HUES48 (cell line): Measurements from ENCODE around the gene KAZN.

ENCODE experiments used
- H3K27ac ChIP-seq: one replicate; pipeline ENCODE4 v1.7.0; 2013; ENCODE audit warnings: low read depth, low read length, inconsistent platforms
- H3K27me3 ChIP-seq: 2 replicates; pipeline ENCODE4 v1.6.1; 2013; ENCODE audit warnings: mild to moderate bottlenecking, low read length; ENCODE audit not compliant: control insufficient read depth, insufficient read depth
- H3K36me3 ChIP-seq: 2 replicates; pipeline ENCODE4 v1.6.1; 2013; ENCODE audit warnings: low read length; ENCODE audit not compliant: control insufficient read depth, insufficient read depth
- H3K4me1 ChIP-seq: 2 replicates; pipeline ENCODE4 v1.6.1; 2013; ENCODE audit warnings: mild to moderate bottlenecking, low read length; ENCODE audit not compliant: control insufficient read depth, insufficient read depth
- H3K4me3 ChIP-seq: 2 replicates; pipeline ENCODE4 v1.5.1; 2013; ENCODE audit warnings: mild to moderate bottlenecking, low read depth, low read length
- H3K9ac ChIP-seq: 2 replicates; pipeline ENCODE4 v1.6.1; 2013; ENCODE audit warnings: mild to moderate bottlenecking, low read depth, low read length, moderate library complexity
- H3K9me3 ChIP-seq: 2 replicates; pipeline ENCODE4 v1.6.1; 2013; ENCODE audit warnings: low read length; ENCODE audit not compliant: control insufficient read depth, insufficient read depth

KAZN gene

GRCh38 chr1:14647777-14648176 is 49.3 kb downstream of the KAZN start:
- no peaks in the 10 kb centered on the region for H3K27me3 ChIP-seq
- H3K27ac ChIP-seq, result no peak overlapping the region
- H3K9ac ChIP-seq, result no peak overlapping the region
- H3K9me3 ChIP-seq, result no peaks in the 10 kb centered on the region
- 0 out of 2 replicates have a peak, but pooled peaks cover 5% of the 10 kb centered on the region for H3K4me1 ChIP-seq
- no peak overlapping the region for H3K4me3 ChIP-seq
- no peaks in the 10 kb centered on the region for H3K36me3 ChIP-seq

- no peak overlapping the region for H3K27ac ChIP-seq
- H3K4me3 ChIP-seq, result no peak overlapping the region
- 0 out of 2 replicates have a peak, but pooled peaks cover 5% of the 10 kb centered on the region for H3K4me1 ChIP-seq
- H3K27me3 ChIP-seq, result no peaks in the 10 kb centered on the region
- H3K36me3 ChIP-seq, result no peaks in the 10 kb centered on the region
- no peak overlapping the region for H3K9ac ChIP-seq
- H3K9me3 ChIP-seq, result no peaks in the 10 kb centered on the region
These were observed 49.9 kb downstream of the KAZN start for GRCh38 chr1:14648391-14648790.

GRCh38 chr1:14648896-14649855 is 50.7 kb downstream of the KAZN start:
- H3K4me3 ChIP-seq, result no peak overlapping the region
- 0 out of 2 replicates have a peak, but pooled peaks cover 5% of the 10 kb centered on the region for H3K4me1 ChIP-seq
- H3K36me3 ChIP-seq, result no peaks in the 10 kb centered on the region

GRCh38 chr1:14649976-14650375 is 51.5 kb downstream of the KAZN start:
- no peaks in the 10 kb centered on the region for H3K36me3 ChIP-seq

More at GRCh38 chr1:14648896-14649855, 50.7 kb downstream of the KAZN start:
- H3K9ac ChIP-seq, result no peak overlapping the region
- H3K9me3 ChIP-seq, result no peaks in the 10 kb centered on the region
- H3K27me3 ChIP-seq, result no peaks in the 10 kb centered on the region
- no peak overlapping the region for H3K27ac ChIP-seq

GRCh38 chr1:14650951-14651350 is 52.5 kb downstream of the KAZN start:
- Histone ChIP-seq H3K9me3 (no peaks in the 10 kb centered on the region), H3K4me1 (0 out of 2 replicates have a peak, but pooled peaks cover 5% of the 10 kb centered on the region), H3K36me3 (no peaks in the 10 kb centered on the region), H3K27ac (no peak overlapping the region), H3K27me3 (no peaks in the 10 kb centered on the region), H3K4me3 (no peak overlapping the region), H3K9ac (no peak overlapping the region)

More at GRCh38 chr1:14649976-14650375, 51.5 kb downstream of the KAZN start:
- Histone ChIP-seq H3K27me3 (no peaks in the 10 kb centered on the region), H3K4me3 (no peak overlapping the region), H3K4me1 (0 out of 2 replicates have a peak, but pooled peaks cover 5% of the 10 kb centered on the region), H3K27ac (no peak overlapping the region), H3K9me3 (no peaks in the 10 kb centered on the region), H3K9ac (no peak overlapping the region)

- Histone ChIP-seq H3K4me3 (no peak overlapping the region), H3K27me3 (no peaks in the 10 kb centered on the region), H3K4me1 (peaks cover 9% of the 10 kb centered on the region), H3K27ac (no peak overlapping the region), H3K36me3 (no peaks in the 10 kb centered on the region), H3K9me3 (no peaks in the 10 kb centered on the region), H3K9ac (no peak overlapping the region)
These were observed 54.4 kb downstream of the KAZN start for GRCh38 chr1:14652840-14653239.

GRCh38 chr1:14653461-14653960 is 55.0 kb downstream of the KAZN start:
- Histone ChIP-seq H3K36me3 (no peaks in the 10 kb centered on the region), H3K9ac (no peak overlapping the region), H3K4me3 (no peak overlapping the region), H3K9me3 (no peaks in the 10 kb centered on the region), H3K27ac (no peak overlapping the region), H3K27me3 (no peaks in the 10 kb centered on the region), H3K4me1 (peaks cover 16% of the 10 kb centered on the region)

GRCh38 chr1:14654554-14654953 is 56.1 kb downstream of the KAZN start:
- H3K9ac ChIP-seq, result no peak overlapping the region
- H3K4me1 ChIP-seq, result peaks cover 20% of the 10 kb centered on the region
- H3K27ac ChIP-seq, result no peak overlapping the region
- no peaks in the 10 kb centered on the region for H3K27me3 ChIP-seq
- H3K9me3 ChIP-seq, result no peaks in the 10 kb centered on the region
- no peaks in the 10 kb centered on the region for H3K36me3 ChIP-seq
- H3K4me3 ChIP-seq, result no peak overlapping the region

GRCh38 chr1:14655385-14655784 is 56.9 kb downstream of the KAZN start:
- Histone ChIP-seq H3K36me3 (no peaks in the 10 kb centered on the region), H3K9me3 (no peaks in the 10 kb centered on the region), H3K27ac (no peak overlapping the region), H3K4me1 (peaks cover 24% of the 10 kb centered on the region), H3K27me3 (no peaks in the 10 kb centered on the region), H3K4me3 (no peak overlapping the region), H3K9ac (no peak overlapping the region)

GRCh38 chr1:14656384-14656937 is 58.0 kb downstream of the KAZN start:
- no peaks in the 10 kb centered on the region for H3K9me3 ChIP-seq
- no peaks in the 10 kb centered on the region for H3K36me3 ChIP-seq
- no peak overlapping the region for H3K4me3 ChIP-seq
- H3K9ac ChIP-seq, result no peak overlapping the region
- no peak overlapping the region for H3K27ac ChIP-seq
- no peaks in the 10 kb centered on the region for H3K27me3 ChIP-seq
- H3K4me1 ChIP-seq, result peaks cover 19% of the 10 kb centered on the region

GRCh38 chr1:14658642-14659041 is 60.2 kb downstream of the KAZN start:
- Histone ChIP-seq H3K4me3 (no peak overlapping the region), H3K9me3 (no peaks in the 10 kb centered on the region), H3K4me1 (peaks cover 19% of the 10 kb centered on the region), H3K9ac (no peak overlapping the region), H3K36me3 (no peaks in the 10 kb centered on the region), H3K27me3 (no peaks in the 10 kb centered on the region), H3K27ac (no peak overlapping the region)
